Natural killer cell (primary cell): ENCODE measurements around the gene KAT14. TPM values are rescaled to one million over a fixed set of nuclear protein-coding genes. Genes with fewer than 3 reads are reported as not detected.
"Not testable (repeated sequence)": the region's sequence is repeated elsewhere in the genome, so short reads cannot be mapped to it uniquely, and the experiment has no call there.

ENCODE experiments used
- ATAC-seq, 3 donors: fragments of 150-1000 bp in 2 of 3; fragments of 200-7000 bp in 1 of 3; cut with Tn5 transposase; 1 replicate in 1 of 3; 2 replicates in 2 of 3; pipeline ENCODE4 v1.10.0; 2021; ENCODE audit warnings: mild to moderate bottlenecking in 2 of 3, moderate library complexity in 2 of 3
- DNase-seq, 2 donors: peaks; one replicate each; pipeline versions ENCODE4 v3.0.0 to v3.0.0-alpha.2; 2013 to 2021; ENCODE audit warnings: mixed read lengths in 1 of 2
- H3K27ac ChIP-seq: one replicate; pipeline ENCODE4 v1.5.1; 2013; ENCODE audit warnings: mild to moderate bottlenecking, low read length
- H3K27me3 ChIP-seq: one replicate; pipeline ENCODE4 v1.6.1; 2013; ENCODE audit warnings: low read length; ENCODE audit not compliant: control insufficient read depth, insufficient read depth
- H3K36me3 ChIP-seq: one replicate; pipeline ENCODE4 v1.6.1; 2013; ENCODE audit warnings: low read length; ENCODE audit not compliant: control insufficient read depth, insufficient read depth
- H3K4me1 ChIP-seq: one replicate; pipeline ENCODE4 v1.6.1; 2013; ENCODE audit warnings: low read length; ENCODE audit not compliant: control insufficient read depth, insufficient read depth
- H3K4me3 ChIP-seq: one replicate; pipeline ENCODE4 v1.5.1; 2013; ENCODE audit warnings: low read length
- H3K9me3 ChIP-seq: one replicate; pipeline ENCODE4 v1.6.1; 2013; ENCODE audit warnings: low read length; ENCODE audit not compliant: control insufficient read depth, insufficient read depth
- H3K27ac Mint-ChIP-seq, 2 donors: one replicate each; pipeline ENCODE4 v1.8.0; 2022; ENCODE audit warnings: mild to moderate bottlenecking in 2 of 2, mixed read lengths in 2 of 2, moderate library complexity in 1 of 2
- H3K27me3 Mint-ChIP-seq, 2 donors: one replicate each; pipeline ENCODE4 v1.8.0; 2022; ENCODE audit warnings: low read depth in 2 of 2, mixed read lengths in 2 of 2
- H3K36me3 Mint-ChIP-seq: one replicate; pipeline ENCODE4 v1.8.0; 2022; ENCODE audit warnings: mixed read lengths
- H3K4me1 Mint-ChIP-seq, 2 donors: one replicate each; pipeline ENCODE4 v1.8.0; 2022; ENCODE audit warnings: mixed read lengths in 2 of 2
- H3K4me3 Mint-ChIP-seq: one replicate; pipeline ENCODE4 v1.8.0; 2022; ENCODE audit warnings: mild to moderate bottlenecking, moderate library complexity, mixed read lengths
- H3K9me3 Mint-ChIP-seq, 2 donors: one replicate each; pipeline ENCODE4 v1.8.0; 2022; ENCODE audit warnings: mixed read lengths in 2 of 2
- CTCF ChIP-seq: fragments of 200-600 bp; IDR thresholded peaks from one replicate; pipeline ENCODE4 v1.8.0; 2022; ENCODE audit warnings: antibody characterized with exemption
- WGBS: methylation state at CpG from one replicate; pipeline ENCODE4 v1.1.7; 2013; ENCODE audit warnings: missing lambda C conversion rate; ENCODE audit not compliant: insufficient coverage; 5-methylcytosine and 5-hydroxymethylcytosine counted together
- intact Hi-C: fragments of 100-400 bp; cut with micrococcal nuclease; formaldehyde crosslinking; loops from one replicate; pipeline ENCODE4 v1.14.2; 2022
- total RNA-seq, 4 donors: library from RNA; stranded (reverse); fragments of 120-200 nt in 1 of 4; gene quantifications; one replicate each; pipeline versions ENCODE4 v1.2.3 to v1.2.4, GENCODE V29; 2013 to 2022

KAT14 gene
- total RNA-seq, 3 donors from 2014 or later (not counting 1 experiment from before 2014, with no cell fraction given) = 9.7 to 13.0 (median 10.9) TPM

DNA sequence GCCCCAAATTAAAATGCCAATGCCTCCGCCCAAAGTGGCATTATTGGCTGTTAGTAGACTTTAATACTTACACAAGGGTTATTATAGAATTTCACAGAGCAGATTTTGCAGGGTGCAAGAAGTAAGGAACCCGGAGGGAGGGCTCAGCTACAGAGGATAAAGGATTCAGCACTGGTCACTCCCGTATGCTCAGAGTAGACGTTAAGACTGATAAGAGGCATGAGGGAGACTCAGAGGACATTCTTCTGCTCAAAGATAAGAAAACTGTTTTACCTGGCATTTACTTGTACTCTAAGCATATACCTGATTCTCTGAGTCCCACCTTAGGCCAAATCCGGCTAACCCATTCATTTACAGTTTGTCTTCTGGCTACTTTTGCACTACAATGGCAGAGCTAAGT is 43.5 kb upstream of the KAT14 start:
- no peaks in the 10 kb centered on the region for H3K4me1 Mint-ChIP-seq
- intact Hi-C loops = no loop called here
- Histone ChIP-seq H3K27ac (no peak overlapping the region), H3K36me3 (no peaks in the 10 kb centered on the region), H3K4me3 (no peak overlapping the region), H3K4me1 (no peaks in the 10 kb centered on the region), H3K9me3 (no peaks in the 10 kb centered on the region), H3K27me3 (no peaks in the 10 kb centered on the region)
- ATAC-seq = no peak
- H3K27me3 Mint-ChIP-seq = peaks cover 5 to 7% of the 10 kb centered on the region in 2 donors
- TF ChIP-seq CTCF = no peak
- no peaks in the 10 kb centered on the region for H3K9me3 Mint-ChIP-seq
- no peaks in the 10 kb centered on the region for H3K36me3 Mint-ChIP-seq
- WGBS = 87% methylated on average over 5 of the region's 5 CpGs
- H3K27ac Mint-ChIP-seq = no peak overlapping the region
- H3K4me3 Mint-ChIP-seq = no peak overlapping the region
- DNase-seq = no peak

GRCh38 chr20:18100569-18100968 is 37.1 kb upstream of the KAT14 start:
- H3K27me3 ChIP-seq, H3K4me1 ChIP-seq, H3K36me3 ChIP-seq, H3K4me3 ChIP-seq, ATAC-seq, intact Hi-C loops, H3K9me3 ChIP-seq, DNase-seq, H3K9me3 Mint-ChIP-seq, H3K36me3 Mint-ChIP-seq, H3K27ac ChIP-seq, H3K27ac Mint-ChIP-seq, H3K4me3 Mint-ChIP-seq, H3K4me1 Mint-ChIP-seq: not testable (repeated sequence)
- 94% methylated on average over 11 of the region's 11 CpGs for WGBS
- peaks cover 8 to 13% of the 10 kb centered on the region in 2 donors for H3K27me3 Mint-ChIP-seq

GRCh38 chr20:18101125-18101810 is 36.4 kb upstream of the KAT14 start:
- H3K4me3 ChIP-seq = no peak overlapping the region
- TF ChIP-seq CTCF = no peak
- no peaks in the 10 kb centered on the region for H3K36me3 ChIP-seq
- no peaks in the 10 kb centered on the region for H3K36me3 Mint-ChIP-seq
- peaks cover 12 to 13% of the 10 kb centered on the region in 2 donors for H3K27me3 Mint-ChIP-seq
- H3K4me3 Mint-ChIP-seq = no peak overlapping the region
- no peak for DNase-seq
- H3K9me3 ChIP-seq = no peaks in the 10 kb centered on the region
- H3K4me1 ChIP-seq = no peaks in the 10 kb centered on the region
- no peak overlapping the region for H3K27ac Mint-ChIP-seq
- no peaks in the 10 kb centered on the region for H3K4me1 Mint-ChIP-seq
- H3K27me3 ChIP-seq = no peaks in the 10 kb centered on the region
- no peak overlapping the region for H3K27ac ChIP-seq
- H3K9me3 Mint-ChIP-seq = no peaks in the 10 kb centered on the region
- ATAC-seq = no peak
- intact Hi-C loops = no loop called here
- WGBS = 76% methylated on average over 7 of the region's 7 CpGs

GRCh38 chr20:18103497-18103896 is 34.2 kb upstream of the KAT14 start:
- H3K9me3 Mint-ChIP-seq = no peaks in the 10 kb centered on the region
- Histone ChIP-seq H3K9me3 (no peaks in the 10 kb centered on the region), H3K27ac (no peak overlapping the region), H3K4me1 (no peaks in the 10 kb centered on the region), H3K27me3 (no peaks in the 10 kb centered on the region), H3K4me3 (no peak overlapping the region), H3K36me3 (no peaks in the 10 kb centered on the region)
- H3K27ac Mint-ChIP-seq = no peak overlapping the region
- H3K27me3 Mint-ChIP-seq = peaks cover 16 to 22% of the 10 kb centered on the region in 2 donors
- intact Hi-C loops = no loop called here
- no peaks in the 10 kb centered on the region for H3K4me1 Mint-ChIP-seq
- no peak overlapping the region for H3K4me3 Mint-ChIP-seq
- no peaks in the 10 kb centered on the region for H3K36me3 Mint-ChIP-seq
- DNase-seq (no peak), ATAC-seq (no peak)
- no CpG with 5 or more reads among the region's 1 CpG for WGBS
- no peak for TF ChIP-seq CTCF
